HUES6 (cell line): ENCODE data around the gene TMEM135.
"Not testable (repeated sequence)": the region's sequence is repeated elsewhere in the genome, so short reads cannot be mapped to it uniquely, and the experiment has no call there.

ENCODE experiments used
- H3K27ac ChIP-seq: 2 replicates; pipeline ENCODE4 v1.7.0; 2013; ENCODE audit warnings: low read depth, mild to moderate bottlenecking, low read length, inconsistent platforms
- H3K27me3 ChIP-seq: 2 replicates; pipeline ENCODE4 v1.6.1; 2013; ENCODE audit warnings: low read length; ENCODE audit not compliant: control insufficient read depth, insufficient read depth
- H3K36me3 ChIP-seq: 2 replicates; pipeline ENCODE4 v1.6.1; 2013; ENCODE audit warnings: low read length; ENCODE audit not compliant: control insufficient read depth, insufficient read depth
- H3K4me1 ChIP-seq: 2 replicates; pipeline ENCODE4 v1.6.1; 2013; ENCODE audit warnings: low read length; ENCODE audit not compliant: control insufficient read depth, insufficient read depth
- H3K4me3 ChIP-seq: 2 replicates; pipeline ENCODE4 v1.5.1; 2013; ENCODE audit warnings: low read depth, low read length
- H3K9ac ChIP-seq: one replicate; pipeline ENCODE4 v1.6.1; 2013; ENCODE audit warnings: mild to moderate bottlenecking, low read length
- H3K9me3 ChIP-seq: 2 replicates; pipeline ENCODE4 v1.6.1; 2013; ENCODE audit warnings: low read depth, low read length; ENCODE audit not compliant: control insufficient read depth, insufficient read depth

Gene TMEM135

DNA sequence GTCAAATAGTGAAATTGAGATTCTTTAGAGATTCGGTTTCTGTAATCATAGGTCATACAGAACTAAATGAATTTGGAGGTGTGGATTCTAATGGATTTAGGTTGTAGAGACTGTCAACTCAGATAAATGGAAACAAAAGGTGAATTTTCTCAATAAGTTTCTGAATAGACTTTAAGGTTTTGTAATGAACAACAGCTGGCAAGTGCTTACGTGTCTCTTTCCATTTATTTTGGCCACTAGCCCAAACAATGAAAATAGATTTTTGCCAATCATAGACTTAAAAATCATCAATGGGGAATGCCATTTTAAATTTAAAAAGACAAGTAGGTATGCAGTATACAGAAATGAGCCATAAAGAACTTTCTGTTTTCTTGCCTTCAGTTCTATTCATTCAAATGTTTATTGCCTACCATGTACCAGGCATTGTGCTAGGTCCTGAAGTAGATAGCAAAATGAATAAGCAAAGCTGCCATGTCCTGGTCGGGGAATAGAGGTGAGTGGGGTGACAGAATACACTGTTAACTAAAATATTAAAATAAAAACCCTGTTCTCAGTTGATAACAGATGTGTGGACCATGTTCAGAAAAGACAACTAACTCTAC, 16.9 kb upstream of the TMEM135 start:
- Histone ChIP-seq H3K4me3 (no peak overlapping the region), H3K4me1 (peaks cover 4% of the 10 kb centered on the region; the same call in 1 of the 2 replicates), H3K9ac (no peak overlapping the region), H3K27me3 (no peaks in the 10 kb centered on the region), H3K9me3 (peaks cover 9% of the 10 kb centered on the region; the same call in 1 of the 2 replicates), H3K36me3 (no peaks in the 10 kb centered on the region), H3K27ac (no peak overlapping the region)

DNA sequence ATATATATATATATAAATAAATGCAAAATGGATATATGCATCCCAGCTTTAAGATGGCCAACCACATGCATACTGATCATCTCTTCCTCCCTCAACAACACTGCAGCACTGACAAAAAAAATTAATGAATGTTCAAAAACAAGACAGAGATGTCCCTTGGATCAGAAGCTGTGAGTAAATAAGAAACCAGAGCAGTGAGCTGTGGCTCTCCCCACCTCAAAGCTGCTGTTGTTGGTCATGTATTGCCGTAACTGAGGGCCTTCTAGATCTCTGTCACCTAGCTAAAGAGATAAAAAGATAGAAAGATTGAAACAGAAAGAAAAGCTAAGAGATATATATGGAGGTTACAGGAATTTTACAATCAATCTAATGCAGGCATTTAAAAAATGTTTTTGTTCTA, 15.5 kb upstream of the TMEM135 start:
- no peaks in the 10 kb centered on the region for H3K36me3 ChIP-seq
- H3K27me3 ChIP-seq, result no peaks in the 10 kb centered on the region
- no peak overlapping the region for H3K9ac ChIP-seq
- H3K27ac ChIP-seq, result no peak overlapping the region
- H3K4me1 ChIP-seq, result no peaks in the 10 kb centered on the region
- peaks cover 11% of the 10 kb centered on the region; the same call in 1 of the 2 replicates for H3K9me3 ChIP-seq
- H3K4me3 ChIP-seq, result no peak overlapping the region

DNA sequence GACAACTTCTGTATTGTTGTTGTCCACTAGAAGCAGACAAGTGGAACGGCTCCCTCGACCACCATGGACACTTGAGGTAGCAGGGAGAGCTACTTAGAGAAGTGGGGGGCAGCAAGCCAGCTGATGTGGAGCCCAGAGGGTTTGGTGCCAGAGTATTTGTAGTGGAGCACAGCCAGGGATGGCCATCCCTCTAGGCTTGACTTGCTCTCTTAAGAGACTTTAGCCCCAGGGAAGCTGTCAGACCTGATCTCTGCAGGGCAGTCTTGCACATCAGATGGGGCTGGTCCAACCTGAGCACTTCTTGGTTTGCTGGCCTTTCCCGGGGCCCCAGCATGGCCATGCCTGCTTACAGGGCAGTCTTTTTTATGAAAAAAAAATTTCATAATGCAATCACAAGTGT, 15.0 kb upstream of the TMEM135 start:
- Histone ChIP-seq H3K27ac (no peak overlapping the region), H3K4me1 (no peaks in the 10 kb centered on the region), H3K9me3 (peaks cover 11% of the 10 kb centered on the region; the same call in 1 of the 2 replicates), H3K27me3 (no peaks in the 10 kb centered on the region), H3K36me3 (no peaks in the 10 kb centered on the region), H3K4me3 (no peak overlapping the region), H3K9ac (no peak overlapping the region)

GRCh38 chr11:87026415-87026814, 11.3 kb upstream of the TMEM135 start:
- not testable (repeated sequence) for H3K27ac ChIP-seq, H3K9me3 ChIP-seq, H3K4me3 ChIP-seq, H3K36me3 ChIP-seq, H3K4me1 ChIP-seq, H3K27me3 ChIP-seq, H3K9ac ChIP-seq

GRCh38 chr11:87030458-87031054, 7.2 kb upstream of the TMEM135 start:
- Histone ChIP-seq H3K4me1 (peaks cover 3% of the 10 kb centered on the region; the same call in 1 of the 2 replicates), H3K9ac (no peak overlapping the region), H3K27me3 (no peaks in the 10 kb centered on the region), H3K27ac (no peak overlapping the region), H3K9me3 (peaks cover 4% of the 10 kb centered on the region; the same call in 1 of the 2 replicates), H3K36me3 (no peaks in the 10 kb centered on the region), H3K4me3 (no peak overlapping the region)

DNA sequence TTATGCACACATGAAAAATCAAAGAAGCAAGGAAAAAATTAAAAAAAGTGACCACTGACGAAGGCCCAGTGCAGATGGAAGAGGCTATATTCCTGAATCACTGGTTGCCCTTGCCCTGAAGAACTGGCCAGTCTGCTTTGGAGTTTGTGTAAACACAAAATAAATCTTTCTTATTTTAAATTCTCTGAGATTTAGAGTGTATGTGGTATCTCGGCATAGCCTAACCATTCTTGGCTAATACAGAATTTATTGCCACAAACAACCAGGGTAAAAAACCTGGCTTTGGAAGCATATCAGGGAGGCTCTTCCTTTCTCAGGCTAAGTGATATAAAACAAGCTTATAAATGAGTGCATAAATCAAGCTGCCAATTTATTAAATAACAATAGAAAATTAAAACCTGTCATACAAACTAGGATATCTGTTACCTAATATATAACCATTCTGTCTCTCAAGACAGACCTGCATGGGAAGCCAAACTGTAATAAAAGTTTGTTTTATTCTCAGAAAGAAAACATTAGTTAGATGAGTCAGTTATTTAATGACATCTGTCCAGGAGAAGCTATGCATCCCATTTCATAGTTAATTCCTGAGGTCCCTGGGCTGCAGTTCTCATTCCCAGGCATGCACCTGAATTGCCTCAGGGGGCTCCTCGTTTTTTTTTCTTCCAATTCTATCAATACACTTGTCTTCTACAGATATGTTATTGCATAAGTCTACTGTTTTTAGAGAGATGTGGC, 6.1 kb upstream of the TMEM135 start:
- H3K9ac ChIP-seq, result no peak overlapping the region
- H3K4me3 ChIP-seq, result no peak overlapping the region
- no peak overlapping the region for H3K27ac ChIP-seq
- no peaks in the 10 kb centered on the region for H3K36me3 ChIP-seq
- H3K9me3 ChIP-seq, result no peaks in the 10 kb centered on the region
- H3K4me1 ChIP-seq, result peaks cover 6% of the 10 kb centered on the region
- no peaks in the 10 kb centered on the region for H3K27me3 ChIP-seq

GRCh38 chr11:87033561-87033960, 4.2 kb upstream of the TMEM135 start:
- Histone ChIP-seq H3K27me3 (no peaks in the 10 kb centered on the region), H3K4me3 (no peak overlapping the region)

GRCh38 chr11:87035976-87036583, 1.7 kb upstream of the TMEM135 start:
- Histone ChIP-seq H3K9me3 (no peaks in the 10 kb centered on the region), H3K27me3 (no peaks in the 10 kb centered on the region), H3K4me1 (peaks cover 28% of the 10 kb centered on the region), H3K36me3 (no peaks in the 10 kb centered on the region; the same call in 1 of the 2 replicates), H3K27ac (no peak overlapping the region), H3K9ac (no peak overlapping the region), H3K4me3 (no peak overlapping the region)

More at GRCh38 chr11:87033561-87033960, 4.2 kb upstream of the TMEM135 start:
- H3K36me3 ChIP-seq, result no peaks in the 10 kb centered on the region
- no peak overlapping the region for H3K27ac ChIP-seq
- H3K9ac ChIP-seq, result no peak overlapping the region
- no peaks in the 10 kb centered on the region for H3K9me3 ChIP-seq
- H3K4me1 ChIP-seq, result peaks cover 13% of the 10 kb centered on the region

- Histone ChIP-seq H3K36me3 (no peaks in the 10 kb centered on the region; the same call in 1 of the 2 replicates), H3K9me3 (no peaks in the 10 kb centered on the region), H3K9ac (peak overlapping the region; percentile 57), H3K4me3 (peak overlapping the region; percentile 91), H3K27me3 (no peaks in the 10 kb centered on the region), H3K4me1 (peaks cover 28% of the 10 kb centered on the region), H3K27ac (peak overlapping the region; percentile 20; the same call in 1 of the 2 replicates)
These were observed 831 bp upstream of the TMEM135 start for GRCh38 chr11:87036756-87037449.

GRCh38 chr11:87038235-87038977, 672 bp downstream of the TMEM135 start:
- Histone ChIP-seq H3K9me3 (no peaks in the 10 kb centered on the region), H3K36me3 (peaks cover 5% of the 10 kb centered on the region; the same call in 1 of the 2 replicates), H3K9ac (peak overlapping the region; percentile 87), H3K27me3 (no peaks in the 10 kb centered on the region), H3K4me3 (peak overlapping the region; percentile 91), H3K27ac (peak overlapping the region; percentile 71), H3K4me1 (peaks cover 28% of the 10 kb centered on the region)
